ENCODE measurements around the gene SNW1. TPM values are rescaled to one million over a fixed set of nuclear protein-coding genes. Genes with fewer than 3 reads are reported as not detected.
"Not testable (repeated sequence)": the region's sequence is repeated elsewhere in the genome, so short reads cannot be mapped to it uniquely, and the experiment has no call there.

Gene SNW1
- total RNA-seq, 4 donors from 2014 or later: 31.7 to 99.9 (median 44.9) TPM

GRCh38 chr14:77761205-77761931 is 412 bp upstream of the SNW1 start:
- H3K27me3 ChIP-seq: no peaks in the 10 kb centered on the region
- peak in 1 of 3 donors; percentile 53 for DNase-seq
- peak overlapping the region; percentile 84 to 93 (median 86) for H3K27ac ChIP-seq
- no peak for TF ChIP-seq POLR2A (IDR thresholded peaks at IDR 0.05)
- TF ChIP-seq CTCF (IDR thresholded peaks at IDR 0.05): peak in 1 of 6 experiments; percentile 2
- peaks cover 0 to 15% (median 10%) of the 10 kb centered on the region in 4 donors for H3K4me1 ChIP-seq
- H3K36me3 ChIP-seq: no peaks in the 10 kb centered on the region
- H3K9me3 ChIP-seq: no peaks in the 10 kb centered on the region
- peak overlapping the region; percentile 66 to 89 (median 72) for H3K4me3 ChIP-seq

- Histone ChIP-seq H3K36me3 (peaks cover 0 to 61% (median 0%) of the 10 kb centered on the region in 3 donors), H3K27me3 (no peaks in the 10 kb centered on the region), H3K27ac (no peak overlapping the region), H3K9me3 (no peaks in the 10 kb centered on the region), H3K4me3 (no peak overlapping the region), H3K4me1 (no peaks in the 10 kb centered on the region)
- no peak for TF ChIP-seq POLR2A (IDR thresholded peaks at IDR 0.05)
- TF ChIP-seq CTCF (IDR thresholded peaks at IDR 0.05): no peak
- DNase-seq: no peak
These were observed 8.0 kb downstream of the SNW1 start for GRCh38 chr14:77752799-77753516.

- DNase-seq: no peak
- H3K27ac ChIP-seq: no peak overlapping the region
- H3K4me3 ChIP-seq: no peak overlapping the region
- no peaks in the 10 kb centered on the region for H3K9me3 ChIP-seq
- H3K27me3 ChIP-seq: no peaks in the 10 kb centered on the region
- peaks cover 0 to 67% (median 0%) of the 10 kb centered on the region in 3 donors for H3K36me3 ChIP-seq
- TF ChIP-seq CTCF (IDR thresholded peaks at IDR 0.05) (no peak), POLR2A (IDR thresholded peaks at IDR 0.05) (no peak)
- no peaks in the 10 kb centered on the region for H3K4me1 ChIP-seq
These were observed 8.7 kb downstream of the SNW1 start for GRCh38 chr14:77752266-77752665.

- DNase-seq, H3K9me3 ChIP-seq, H3K27me3 ChIP-seq, H3K27ac ChIP-seq, H3K4me1 ChIP-seq, H3K4me3 ChIP-seq: not testable (repeated sequence)
- H3K36me3 ChIP-seq: peaks cover 0 to 62% (median 0%) of the 10 kb centered on the region in 3 donors
These were observed 13.5 kb downstream of the SNW1 start for GRCh38 chr14:77747425-77747824.

GRCh38 chr14:77746064-77746702 is 14.8 kb downstream of the SNW1 start:
- no peaks in the 10 kb centered on the region for H3K27me3 ChIP-seq
- no peaks in the 10 kb centered on the region for H3K4me1 ChIP-seq
- no peak for DNase-seq
- H3K4me3 ChIP-seq: no peak overlapping the region
- no peak overlapping the region for H3K27ac ChIP-seq
- no peaks in the 10 kb centered on the region for H3K9me3 ChIP-seq
- TF ChIP-seq POLR2A (IDR thresholded peaks at IDR 0.05) (no peak), CTCF (IDR thresholded peaks at IDR 0.05) (no peak)
- peaks cover 0 to 61% (median 0%) of the 10 kb centered on the region in 3 donors for H3K36me3 ChIP-seq

- no peak overlapping the region for H3K27ac ChIP-seq
- H3K4me1 ChIP-seq: peaks cover 0 to 12% (median 0%) of the 10 kb centered on the region in 4 donors
- H3K27me3 ChIP-seq: no peaks in the 10 kb centered on the region
- TF ChIP-seq POLR2A (IDR thresholded peaks at IDR 0.05) (no peak), CTCF (IDR thresholded peaks at IDR 0.05) (no peak)
- peaks cover 0 to 52% (median 0%) of the 10 kb centered on the region in 3 donors for H3K36me3 ChIP-seq
- no peaks in the 10 kb centered on the region for H3K9me3 ChIP-seq
- DNase-seq: no peak
- no peak overlapping the region for H3K4me3 ChIP-seq
These were observed 19.5 kb downstream of the SNW1 start for GRCh38 chr14:77741438-77741837.
